ENCODE results near the gene VCL. TPM values are rescaled to one million over a fixed set of nuclear protein-coding genes. Genes with fewer than 3 reads are reported as not detected.

VCL gene
- 10 to 100 TPM; 25.0 to 41.4 TPM for polyA plus RNA-seq

GRCh38 chr10:73997787-73998622 is at the start of gene VCL:
Gene VCL (plus strand): TSS chr10:73998116. CDS start chr10:73998208, 92 bp downstream.
- Histone ChIP-seq H3K27ac (ENCODE audit: low read depth in 2 of 2, low read length in 1 of 2) (peak within 1 kb of the TSS; percentile 94 to 96), H3K36me3 (ENCODE audit: control insufficient read depth in 2 of 2, insufficient read depth in 2 of 2, low read length in 1 of 2) (no peaks in the 10 kb centered on the region), H3K9me3 (ENCODE audit: control insufficient read depth in 2 of 2, insufficient read depth in 1 of 2, low read depth in 1 of 2, low read length in 1 of 2) (no peaks in the 10 kb centered on the region), H3K4me3 (ENCODE audit: low read depth in 1 of 2, low read length in 2 of 2) (peak within 1 kb of the TSS; percentile 91 to 97), H3K27me3 (ENCODE audit: control insufficient read depth in 1 of 2, insufficient read depth in 2 of 2, low read length in 2 of 2) (no peaks in the 10 kb centered on the region), H3K4me1 (ENCODE audit: control insufficient read depth in 2 of 2, insufficient read depth in 2 of 2, low read length in 1 of 2) (peaks cover 0 to 2% of the 10 kb centered on the region in 2 donors)
- WGBS, 2 donors = 0% methylated on average over 82 to 92 of the region's 92 CpGs

DNA sequence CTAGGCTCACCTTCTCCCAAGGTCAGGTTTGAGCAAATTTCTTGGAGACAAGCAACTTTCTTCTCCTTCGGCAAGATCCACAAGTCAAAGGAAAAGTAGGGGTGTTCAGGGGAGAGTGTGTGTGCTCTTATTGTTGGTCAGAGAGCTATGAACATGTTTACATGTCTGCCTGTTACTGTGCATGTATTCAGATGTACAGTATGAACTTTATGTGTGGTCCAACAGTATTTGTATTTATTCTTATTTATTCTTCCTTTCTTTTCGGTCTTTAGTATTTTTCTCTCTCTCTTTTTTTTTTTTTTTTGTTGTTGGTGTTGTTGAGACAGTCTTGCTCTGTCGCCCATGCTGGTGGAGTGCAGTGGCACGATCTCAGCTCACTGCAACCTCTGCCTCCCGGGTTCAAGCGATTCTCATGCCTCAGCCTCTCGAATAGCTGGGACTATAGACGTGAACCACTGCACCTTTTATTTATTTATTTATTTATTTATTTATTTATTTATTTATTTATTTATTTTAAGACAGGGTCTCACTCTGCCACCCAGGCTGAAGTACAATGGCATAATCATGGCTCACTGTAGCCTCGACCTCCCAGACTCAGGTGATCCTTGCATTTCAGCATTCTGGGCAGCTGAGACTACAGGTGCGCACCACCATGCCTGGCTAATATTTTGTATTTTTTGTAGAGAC is 48.8 kb upstream of the VCL start:
- Histone ChIP-seq H3K9me3 (ENCODE audit: control insufficient read depth in 2 of 2, insufficient read depth in 1 of 2, low read depth in 1 of 2, low read length in 1 of 2) (no peaks in the 10 kb centered on the region), H3K36me3 (ENCODE audit: control insufficient read depth in 2 of 2, insufficient read depth in 2 of 2, low read length in 1 of 2) (no peaks in the 10 kb centered on the region)
- 88 to 93% methylated on average over 10 of the region's 10 CpGs for WGBS, 2 donors

DNA sequence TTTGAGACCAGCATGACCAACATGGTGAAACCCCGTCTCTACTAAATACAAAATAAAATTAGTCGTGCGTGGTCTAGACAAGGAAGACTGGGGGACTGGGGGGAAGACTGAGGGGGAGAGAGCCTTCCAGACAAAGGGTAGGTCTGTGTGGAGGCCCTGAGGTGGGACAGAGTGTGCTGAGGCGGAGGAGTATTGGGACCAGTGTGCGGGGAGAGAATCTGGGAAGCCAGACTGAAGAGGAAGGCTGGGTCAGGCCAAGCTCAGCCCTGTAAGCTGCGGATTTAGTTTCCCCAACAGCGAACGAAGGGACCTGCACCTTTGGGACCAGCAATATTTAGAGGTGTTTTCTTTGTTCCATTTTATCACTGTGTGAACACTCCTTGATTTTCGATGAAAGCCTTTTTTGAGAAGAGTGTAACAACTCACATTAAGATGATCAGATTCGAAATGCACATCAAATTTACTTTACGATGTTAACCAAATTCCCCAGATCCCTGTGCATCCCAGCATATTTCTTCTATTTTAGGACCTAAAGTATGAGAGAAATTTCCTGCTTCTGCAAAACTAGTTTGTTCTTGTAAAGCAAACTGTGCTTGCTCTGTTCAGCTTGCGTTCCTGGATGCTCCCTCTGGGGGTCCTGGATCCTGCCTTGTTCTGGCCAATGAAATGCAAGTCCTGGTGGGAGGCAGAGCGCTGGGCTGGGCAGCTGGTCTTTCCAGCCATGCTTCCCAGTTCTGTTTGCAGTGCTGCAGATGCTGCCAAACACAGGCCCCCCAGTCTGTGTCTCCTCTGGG is 47.6 kb upstream of the VCL start:
- Histone ChIP-seq H3K36me3 (ENCODE audit: control insufficient read depth in 2 of 2, insufficient read depth in 2 of 2, low read length in 1 of 2) (no peaks in the 10 kb centered on the region), H3K4me3 (ENCODE audit: low read depth in 1 of 2, low read length in 2 of 2) (no peak overlapping the region), H3K4me1 (ENCODE audit: control insufficient read depth in 2 of 2, insufficient read depth in 2 of 2, low read length in 1 of 2) (no peaks in the 10 kb centered on the region), H3K27ac (ENCODE audit: low read depth in 2 of 2, low read length in 1 of 2) (no peak overlapping the region), H3K9me3 (ENCODE audit: control insufficient read depth in 2 of 2, insufficient read depth in 1 of 2, low read depth in 1 of 2, low read length in 1 of 2) (no peaks in the 10 kb centered on the region), H3K27me3 (ENCODE audit: control insufficient read depth in 1 of 2, insufficient read depth in 2 of 2, low read length in 2 of 2) (no peaks in the 10 kb centered on the region)
- 84 to 88% methylated on average over 13 of the region's 13 CpGs for WGBS, 2 donors

More for the DNA sequence above, 48.8 kb upstream of the VCL start:
- Histone ChIP-seq H3K4me1 (ENCODE audit: control insufficient read depth in 2 of 2, insufficient read depth in 2 of 2, low read length in 1 of 2) (no peaks in the 10 kb centered on the region), H3K27me3 (ENCODE audit: control insufficient read depth in 1 of 2, insufficient read depth in 2 of 2, low read length in 2 of 2) (no peaks in the 10 kb centered on the region), H3K27ac (ENCODE audit: low read depth in 2 of 2, low read length in 1 of 2) (no peak overlapping the region), H3K4me3 (ENCODE audit: low read depth in 1 of 2, low read length in 2 of 2) (no peak overlapping the region)

DNA sequence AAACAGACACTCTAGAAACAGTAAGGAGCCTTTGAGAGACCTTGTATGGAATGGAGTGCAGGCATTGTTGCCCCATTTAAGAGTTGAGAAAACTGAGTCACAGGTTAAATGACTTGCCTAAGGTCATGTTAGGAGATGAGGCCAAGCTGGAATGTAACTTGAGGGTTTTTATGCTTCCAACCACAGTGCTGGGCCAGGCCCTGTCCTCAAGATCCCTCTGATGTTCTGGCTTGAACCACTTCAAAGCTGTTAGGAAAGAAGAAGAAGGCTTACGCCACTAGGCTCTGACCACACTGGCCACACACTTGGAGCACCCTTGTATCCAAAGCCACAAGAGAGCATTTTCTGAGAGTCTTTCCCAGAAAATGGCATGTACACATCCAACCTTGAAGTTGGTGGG is 44.3 kb upstream of the VCL start:
- no peak overlapping the region for H3K4me3 ChIP-seq (ENCODE audit: low read depth in 1 of 2, low read length in 2 of 2)
- H3K36me3 ChIP-seq (ENCODE audit: control insufficient read depth in 2 of 2, insufficient read depth in 2 of 2, low read length in 1 of 2) = no peaks in the 10 kb centered on the region
- no peaks in the 10 kb centered on the region for H3K9me3 ChIP-seq (ENCODE audit: control insufficient read depth in 2 of 2, insufficient read depth in 1 of 2, low read depth in 1 of 2, low read length in 1 of 2)
- WGBS, 2 donors = 87 to 94% methylated on average over 1 of the region's 1 CpG
- no peaks in the 10 kb centered on the region for H3K27me3 ChIP-seq (ENCODE audit: control insufficient read depth in 1 of 2, insufficient read depth in 2 of 2, low read length in 2 of 2)
- peaks cover 0 to 2% of the 10 kb centered on the region in 2 donors for H3K4me1 ChIP-seq (ENCODE audit: control insufficient read depth in 2 of 2, insufficient read depth in 2 of 2, low read length in 1 of 2)
- no peak overlapping the region for H3K27ac ChIP-seq (ENCODE audit: low read depth in 2 of 2, low read length in 1 of 2)

DNA sequence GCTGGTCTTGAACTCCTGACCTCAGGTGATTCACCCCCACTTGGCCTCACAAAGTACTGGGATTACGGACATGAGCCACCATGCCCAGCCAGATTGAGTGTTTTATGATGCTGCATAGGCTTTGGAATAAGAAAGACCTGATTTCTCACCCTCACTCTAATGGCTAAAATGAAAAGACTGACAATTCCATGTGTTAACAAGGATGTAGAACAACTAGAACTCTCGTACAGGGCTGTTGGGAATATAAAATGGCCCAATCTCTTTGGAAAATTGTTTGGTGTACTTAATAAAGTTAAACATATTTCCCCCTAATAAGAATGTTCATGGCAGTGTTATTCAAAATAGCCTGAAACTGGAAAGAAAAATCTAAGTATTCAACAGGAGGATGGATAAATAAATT is 43.2 kb upstream of the VCL start:
- no peaks in the 10 kb centered on the region for H3K36me3 ChIP-seq (ENCODE audit: control insufficient read depth in 2 of 2, insufficient read depth in 2 of 2, low read length in 1 of 2)
- no peaks in the 10 kb centered on the region for H3K27me3 ChIP-seq (ENCODE audit: control insufficient read depth in 1 of 2, insufficient read depth in 2 of 2, low read length in 2 of 2)
- H3K4me3 ChIP-seq (ENCODE audit: low read depth in 1 of 2, low read length in 2 of 2) = no peak overlapping the region

GRCh38 chr10:73955719-73956118 is 42.2 kb upstream of the VCL start:
- Histone ChIP-seq H3K27me3 (ENCODE audit: control insufficient read depth in 1 of 2, insufficient read depth in 2 of 2, low read length in 2 of 2) (no peaks in the 10 kb centered on the region), H3K27ac (ENCODE audit: low read depth in 2 of 2, low read length in 1 of 2) (no peak overlapping the region), H3K4me1 (ENCODE audit: control insufficient read depth in 2 of 2, insufficient read depth in 2 of 2, low read length in 1 of 2) (peaks cover 0 to 2% of the 10 kb centered on the region in 2 donors), H3K36me3 (ENCODE audit: control insufficient read depth in 2 of 2, insufficient read depth in 2 of 2, low read length in 1 of 2) (no peaks in the 10 kb centered on the region), H3K9me3 (ENCODE audit: control insufficient read depth in 2 of 2, insufficient read depth in 1 of 2, low read depth in 1 of 2, low read length in 1 of 2) (no peaks in the 10 kb centered on the region), H3K4me3 (ENCODE audit: low read depth in 1 of 2, low read length in 2 of 2) (no peak overlapping the region)
- 92 to 96% methylated on average over 2 of the region's 2 CpGs for WGBS, 2 donors

More for the DNA sequence above, 43.2 kb upstream of the VCL start:
- Histone ChIP-seq H3K27ac (ENCODE audit: low read depth in 2 of 2, low read length in 1 of 2) (no peak overlapping the region), H3K4me1 (ENCODE audit: control insufficient read depth in 2 of 2, insufficient read depth in 2 of 2, low read length in 1 of 2) (peaks cover 0 to 2% of the 10 kb centered on the region in 2 donors), H3K9me3 (ENCODE audit: control insufficient read depth in 2 of 2, insufficient read depth in 1 of 2, low read depth in 1 of 2, low read length in 1 of 2) (no peaks in the 10 kb centered on the region)
- 93 to 94% methylated on average over 2 of the region's 2 CpGs for WGBS, 2 donors

DNA sequence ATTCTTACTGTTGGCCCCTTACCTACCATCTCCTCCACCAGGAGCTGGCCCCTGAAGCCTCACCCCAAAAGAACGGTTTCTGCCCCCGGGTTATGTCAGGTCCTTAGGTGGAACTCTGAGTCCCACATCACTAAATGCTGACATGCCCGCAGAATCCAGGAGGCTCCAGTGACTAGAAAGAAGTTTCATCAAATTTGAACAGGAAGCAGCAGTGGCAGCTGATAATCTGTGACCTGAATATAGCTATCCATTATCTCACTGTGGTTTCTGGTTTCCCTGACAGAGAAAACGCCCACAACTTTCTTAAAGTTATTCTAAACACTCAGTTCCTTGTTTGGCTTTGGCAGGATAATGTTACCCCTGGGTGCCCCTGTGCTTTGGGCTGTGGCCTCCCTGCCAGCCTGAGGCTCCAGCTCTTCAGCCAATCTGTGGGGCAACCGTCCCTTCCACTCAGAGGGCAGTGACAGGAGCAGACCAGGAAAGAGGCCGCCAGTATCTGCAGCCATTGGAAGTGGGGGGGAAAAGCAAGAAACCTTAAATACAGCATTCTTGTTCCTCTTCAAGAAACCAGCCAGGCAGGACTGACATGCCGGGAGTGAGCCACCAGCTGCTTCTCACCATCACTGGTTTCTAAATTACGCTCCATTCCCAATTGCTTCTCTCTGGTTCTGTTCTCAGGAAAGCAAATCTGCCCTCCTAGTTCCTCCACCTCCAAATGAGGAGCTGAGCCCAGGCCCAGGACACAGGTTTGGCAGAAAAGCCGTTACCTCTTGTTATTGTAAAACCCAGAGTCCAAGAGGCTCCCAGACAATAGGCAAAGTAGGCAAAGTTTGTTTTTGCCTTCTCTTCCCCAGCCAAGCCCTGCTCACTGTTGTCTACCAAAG is 41.2 kb upstream of the VCL start:
- Histone ChIP-seq H3K9me3 (ENCODE audit: control insufficient read depth in 2 of 2, insufficient read depth in 1 of 2, low read depth in 1 of 2, low read length in 1 of 2) (no peaks in the 10 kb centered on the region), H3K27ac (ENCODE audit: low read depth in 2 of 2, low read length in 1 of 2) (peak overlapping the region; percentile 18 to 72), H3K36me3 (ENCODE audit: control insufficient read depth in 2 of 2, insufficient read depth in 2 of 2, low read length in 1 of 2) (no peaks in the 10 kb centered on the region), H3K4me3 (ENCODE audit: low read depth in 1 of 2, low read length in 2 of 2) (no peak overlapping the region), H3K27me3 (ENCODE audit: control insufficient read depth in 1 of 2, insufficient read depth in 2 of 2, low read length in 2 of 2) (no peaks in the 10 kb centered on the region), H3K4me1 (ENCODE audit: control insufficient read depth in 2 of 2, insufficient read depth in 2 of 2, low read length in 1 of 2) (peaks cover 0 to 2% of the 10 kb centered on the region in 2 donors)
- 40 to 46% methylated on average over 9 of the region's 9 CpGs for WGBS, 2 donors

DNA sequence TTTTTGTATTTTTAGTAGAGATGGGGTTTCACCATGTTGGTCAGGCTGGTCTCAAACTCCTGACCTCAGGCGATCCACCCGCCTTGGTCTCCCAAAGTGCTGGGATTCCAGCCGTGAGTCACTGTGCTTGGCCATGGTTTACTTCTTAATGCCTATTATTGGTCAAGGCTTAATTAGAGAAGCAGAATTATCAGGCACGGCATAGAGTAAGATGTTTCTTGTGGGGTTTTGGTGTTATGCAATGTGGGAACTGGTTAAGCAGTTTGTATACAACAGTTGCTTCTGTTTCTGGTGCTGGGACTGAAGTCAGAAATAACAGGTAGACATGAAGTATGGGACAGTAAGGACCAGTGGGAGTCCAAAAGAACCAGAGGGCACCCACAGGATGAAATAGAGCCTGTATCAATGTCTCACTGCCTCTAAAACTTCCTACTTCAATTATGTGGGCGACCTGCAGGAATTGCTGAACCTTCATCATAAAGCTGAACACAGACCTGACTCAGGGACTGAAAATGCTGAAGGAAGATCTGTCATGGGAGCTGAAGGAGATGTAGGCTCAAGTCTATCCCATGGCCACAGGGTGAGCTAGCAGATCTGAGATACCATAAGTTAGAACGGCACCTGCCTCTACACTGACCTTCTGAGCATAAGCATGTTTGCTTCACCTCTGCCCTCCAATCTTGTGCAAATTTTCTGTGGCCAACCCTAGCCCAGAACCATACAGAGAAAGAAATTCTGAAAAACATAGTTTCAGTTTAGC is 38.3 kb upstream of the VCL start:
- 73 to 77% methylated on average over 6 of the region's 6 CpGs for WGBS, 2 donors
- Histone ChIP-seq H3K27ac (ENCODE audit: low read depth in 2 of 2, low read length in 1 of 2) (no peak overlapping the region), H3K36me3 (ENCODE audit: control insufficient read depth in 2 of 2, insufficient read depth in 2 of 2, low read length in 1 of 2) (no peaks in the 10 kb centered on the region), H3K27me3 (ENCODE audit: control insufficient read depth in 1 of 2, insufficient read depth in 2 of 2, low read length in 2 of 2) (no peaks in the 10 kb centered on the region), H3K4me3 (ENCODE audit: low read depth in 1 of 2, low read length in 2 of 2) (no peak overlapping the region), H3K9me3 (ENCODE audit: control insufficient read depth in 2 of 2, insufficient read depth in 1 of 2, low read depth in 1 of 2, low read length in 1 of 2) (no peaks in the 10 kb centered on the region), H3K4me1 (ENCODE audit: control insufficient read depth in 2 of 2, insufficient read depth in 2 of 2, low read length in 1 of 2) (peaks cover 0 to 2% of the 10 kb centered on the region in 2 donors)
